ENCODE measurements around the gene ATP13A1. TPM values are rescaled to one million over a fixed set of nuclear protein-coding genes. Genes with fewer than 3 reads are reported as not detected.
"Not testable (repeated sequence)": the region's sequence is repeated elsewhere in the genome, so short reads cannot be mapped to it uniquely, and the experiment has no call there.

ATP13A1 gene
- total and polyA plus RNA-seq, 7 experiments from 2014 or later: 22.2 to 138 (median 97.7) TPM

DNA sequence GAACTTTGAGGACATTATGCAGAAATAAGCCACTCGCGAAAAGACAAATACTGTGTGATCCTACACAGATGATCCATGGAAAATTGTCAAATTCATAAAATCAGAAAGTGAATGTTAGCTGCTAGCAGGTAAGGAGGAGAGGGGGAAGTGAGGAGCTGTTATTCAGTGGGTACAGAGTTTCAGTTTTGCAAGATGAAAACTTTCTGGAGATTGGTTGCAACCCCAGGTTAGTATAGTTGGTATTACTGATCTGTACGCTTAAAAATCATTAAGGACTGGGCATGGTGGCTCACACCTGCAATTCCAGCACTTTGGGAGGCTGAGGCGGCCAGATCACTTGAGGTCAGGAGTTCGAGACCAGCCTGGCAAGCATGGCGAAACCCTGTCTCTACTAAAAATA is 23.1 kb upstream of the ATP13A1 start:
- no peaks in the 10 kb centered on the region for H3K27me3 Mint-ChIP-seq
- Histone ChIP-seq H3K27ac (ENCODE audit: low read depth, low read length) (no peak overlapping the region), H3K36me3 (ENCODE audit: control insufficient read depth in 2 of 3, insufficient read depth in 3 of 3, low read length in 3 of 3) (peaks cover 0 to 8% (median 0%) of the 10 kb centered on the region in 3 experiments), H3K4me1 (ENCODE audit: control insufficient read depth in 2 of 2, insufficient read depth in 2 of 2, low read length in 2 of 2) (no peaks in the 10 kb centered on the region), H3K27me3 (ENCODE audit: control insufficient read depth in 2 of 2, insufficient read depth in 2 of 2, low read length in 2 of 2) (no peaks in the 10 kb centered on the region), H3K4me3 (ENCODE audit: low read length) (no peak overlapping the region), H3K9me3 (ENCODE audit: control insufficient read depth in 2 of 3, low read length in 3 of 3) (peaks cover 0 to 51% (median 12%) of the 10 kb centered on the region in 3 experiments)
- peaks cover 14 to 64% (median 35%) of the 10 kb centered on the region in 5 donors for H3K36me3 Mint-ChIP-seq
- CTCF ChIA-PET: no interaction called here
- peak in 1 of 9 donors; percentile 34 for DNase-seq
- no peak for ATAC-seq
- no peak overlapping the region for H3K4me3 Mint-ChIP-seq
- intact Hi-C loops (cut with micrococcal nuclease): loop anchor here in 1 of 2 donors (2.0 kb wide), 1 partner anchor 18 kb away; the partner anchor contains the start of gene ZNF101
- peaks cover 0 to 65% (median 38%) of the 10 kb centered on the region in 11 donors for H3K9me3 Mint-ChIP-seq
- peaks cover 0 to 4% (median 0%) of the 10 kb centered on the region in 7 donors for H3K4me1 Mint-ChIP-seq
- H3K27ac Mint-ChIP-seq: no peak overlapping the region
- POLR2A ChIA-PET: interaction anchor here (0.6 to 4.8 kb wide), 13 partner anchors 8 to 181 kb away, joined by 3 to 74 read pairs (median 4); partner anchors contain the start of genes ATP13A1, ZNF101 and ZNF14

GRCh38 chr19:19686119-19686518 is 22.6 kb upstream of the ATP13A1 start:
- POLR2A ChIA-PET: interaction anchor here (0.6 to 4.8 kb wide), 10 partner anchors 8 to 182 kb away, joined by 3 to 74 read pairs (median 6); partner anchors contain the start of genes ATP13A1, ZNF101 and ZNF14
- H3K27me3 Mint-ChIP-seq; H3K4me3 Mint-ChIP-seq; H3K4me1 ChIP-seq (ENCODE audit: control insufficient read depth in 2 of 2, insufficient read depth in 2 of 2, low read length in 2 of 2); H3K4me3 ChIP-seq (ENCODE audit: low read length); DNase-seq; CTCF ChIA-PET; H3K27ac Mint-ChIP-seq; ATAC-seq; H3K27ac ChIP-seq (ENCODE audit: low read depth, low read length); H3K4me1 Mint-ChIP-seq; H3K27me3 ChIP-seq (ENCODE audit: control insufficient read depth in 2 of 2, insufficient read depth in 2 of 2, low read length in 2 of 2): not testable (repeated sequence)
- intact Hi-C loops (cut with micrococcal nuclease): loop anchor here in 1 of 2 donors (2.0 kb wide), 1 partner anchor 17 kb away; the partner anchor contains the start of gene ZNF101
- H3K36me3 Mint-ChIP-seq: peaks cover 14 to 68% (median 38%) of the 10 kb centered on the region in 5 donors
- Histone ChIP-seq H3K9me3 (ENCODE audit: control insufficient read depth in 2 of 3, low read length in 3 of 3) (peaks cover 0 to 53% (median 17%) of the 10 kb centered on the region in 3 experiments), H3K36me3 (ENCODE audit: control insufficient read depth in 2 of 3, insufficient read depth in 3 of 3, low read length in 3 of 3) (peaks cover 0 to 12% (median 0%) of the 10 kb centered on the region in 3 experiments)
- peaks cover 0 to 70% (median 43%) of the 10 kb centered on the region in 11 donors for H3K9me3 Mint-ChIP-seq

DNA sequence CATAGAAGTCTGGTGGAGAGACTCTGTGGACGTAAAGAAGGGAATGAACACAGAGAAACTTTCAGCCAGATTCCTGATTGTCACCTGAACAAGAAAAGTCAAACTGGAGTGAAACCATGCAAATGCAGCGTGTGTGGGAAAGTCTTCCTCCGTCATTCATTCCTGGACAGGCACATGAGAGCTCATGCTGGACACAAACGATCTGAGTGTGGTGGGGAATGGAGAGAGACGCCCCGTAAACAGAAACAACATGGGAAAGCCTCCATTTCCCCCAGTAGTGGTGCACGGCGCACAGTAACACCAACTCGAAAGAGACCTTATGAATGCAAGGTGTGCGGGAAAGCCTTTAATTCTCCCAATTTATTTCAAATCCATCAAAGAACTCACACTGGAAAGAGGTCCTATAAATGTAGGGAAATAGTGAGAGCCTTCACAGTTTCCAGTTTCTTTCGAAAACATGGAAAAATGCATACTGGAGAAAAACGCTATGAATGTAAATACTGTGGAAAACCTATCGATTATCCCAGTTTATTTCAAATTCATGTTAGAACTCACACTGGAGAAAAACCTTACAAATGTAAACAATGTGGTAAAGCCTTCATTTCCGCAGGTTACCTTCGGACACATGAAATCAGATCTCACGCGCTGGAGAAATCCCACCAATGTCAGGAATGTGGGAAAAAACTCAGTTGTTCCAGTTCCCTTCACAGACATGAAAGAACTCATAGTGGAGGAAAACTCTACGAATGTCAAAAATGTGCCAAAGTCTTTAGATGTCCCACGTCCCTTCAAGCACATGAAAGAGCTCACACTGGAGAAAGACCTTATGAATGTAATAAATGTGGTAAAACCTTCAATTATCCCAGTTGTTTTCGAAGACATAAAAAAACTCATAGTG is 15.9 kb upstream of the ATP13A1 start:
- intact Hi-C loops (cut with micrococcal nuclease): no loop called here
- Mint-ChIP-seq H3K4me3 (peak overlapping the region in 4 of 10 donors; percentile 7 to 48 (median 30)), H3K36me3 (peaks cover 43 to 95% (median 83%) of the 10 kb centered on the region in 5 donors), H3K27me3 (no peaks in the 10 kb centered on the region), H3K9me3 (peaks cover 8 to 98% (median 76%) of the 10 kb centered on the region in 11 donors), H3K27ac (peak overlapping the region in 6 of 9 donors; percentile 8 to 44 (median 37)), H3K4me1 (peaks cover 0 to 23% (median 11%) of the 10 kb centered on the region in 7 donors)
- DNase-seq: no peak
- peaks cover 48 to 78% (median 50%) of the 10 kb centered on the region in 3 experiments for H3K36me3 ChIP-seq (ENCODE audit: control insufficient read depth in 2 of 3, insufficient read depth in 3 of 3, low read length in 3 of 3)
- peaks cover 12 to 95% (median 64%) of the 10 kb centered on the region in 3 experiments for H3K9me3 ChIP-seq (ENCODE audit: control insufficient read depth in 2 of 3, low read length in 3 of 3)
- H3K27me3 ChIP-seq (ENCODE audit: control insufficient read depth in 2 of 2, insufficient read depth in 2 of 2, low read length in 2 of 2): no peaks in the 10 kb centered on the region
- no peaks in the 10 kb centered on the region for H3K4me1 ChIP-seq (ENCODE audit: control insufficient read depth in 2 of 2, insufficient read depth in 2 of 2, low read length in 2 of 2)
- no peak overlapping the region for H3K27ac ChIP-seq (ENCODE audit: low read depth, low read length)
- CTCF ChIA-PET: no interaction called here
- no peak for ATAC-seq
- POLR2A ChIA-PET: interaction anchor here (0.6 to 5.1 kb wide), 11 partner anchors 7 to 186 kb away, joined by 3 to 48 read pairs (median 4); partner anchors contain the start of genes ZNF101, ZNF14 and ZNF253
- peak overlapping the region; percentile 10 for H3K4me3 ChIP-seq (ENCODE audit: low read length)

DNA sequence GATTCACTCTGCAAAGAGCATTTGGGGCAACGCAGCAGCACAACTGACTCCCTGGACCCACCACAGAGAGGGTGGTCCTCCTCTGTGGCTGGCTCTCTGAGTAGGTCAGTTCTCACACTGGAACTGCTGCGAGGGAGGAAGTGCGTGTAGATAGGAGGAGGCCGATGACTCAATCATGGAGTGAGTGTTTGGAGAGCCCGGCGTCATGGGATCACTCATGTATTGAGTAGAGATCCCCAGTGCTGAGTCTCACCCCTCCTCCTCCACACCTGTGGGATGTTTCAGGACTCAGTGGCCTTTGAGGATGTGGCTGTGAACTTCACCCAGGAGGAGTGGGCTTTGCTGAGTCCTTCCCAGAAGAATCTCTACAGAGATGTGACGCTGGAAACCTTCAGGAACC is 14.1 kb upstream of the ATP13A1 start:
- Mint-ChIP-seq H3K9me3 (peaks cover 4 to 98% (median 70%) of the 10 kb centered on the region in 11 donors), H3K4me3 (peak overlapping the region in 6 of 10 donors; percentile 9 to 71 (median 48)), H3K27ac (peak overlapping the region in 4 of 9 donors; percentile 28 to 58 (median 45)), H3K27me3 (no peaks in the 10 kb centered on the region), H3K36me3 (peaks cover 37 to 95% (median 77%) of the 10 kb centered on the region in 5 donors), H3K4me1 (peaks cover 0 to 26% (median 17%) of the 10 kb centered on the region in 7 donors)
- no peak for DNase-seq
- no peaks in the 10 kb centered on the region for H3K4me1 ChIP-seq (ENCODE audit: control insufficient read depth in 2 of 2, insufficient read depth in 2 of 2, low read length in 2 of 2)
- no peak overlapping the region for H3K27ac ChIP-seq (ENCODE audit: low read depth, low read length)
- H3K9me3 ChIP-seq (ENCODE audit: control insufficient read depth in 2 of 3, low read length in 3 of 3): peaks cover 12 to 92% (median 66%) of the 10 kb centered on the region in 3 experiments
- ChIA-PET POLR2A (interaction anchor here (0.9 to 5.1 kb wide), 4 partner anchors 8 to 144 kb away, joined by 3 to 48 read pairs (median 6); partner anchors contain the start of gene ZNF101), CTCF (no interaction called here)
- no peaks in the 10 kb centered on the region for H3K27me3 ChIP-seq (ENCODE audit: control insufficient read depth in 2 of 2, insufficient read depth in 2 of 2, low read length in 2 of 2)
- H3K4me3 ChIP-seq (ENCODE audit: low read length): peak overlapping the region; percentile 22
- intact Hi-C loops (cut with micrococcal nuclease): no loop called here
- peaks cover 61 to 92% (median 62%) of the 10 kb centered on the region in 3 experiments for H3K36me3 ChIP-seq (ENCODE audit: control insufficient read depth in 2 of 3, insufficient read depth in 3 of 3, low read length in 3 of 3)
- no peak for ATAC-seq

- H3K9me3 Mint-ChIP-seq: peaks cover 4 to 89% (median 69%) of the 10 kb centered on the region in 11 donors
- peaks cover 6 to 73% (median 51%) of the 10 kb centered on the region in 3 experiments for H3K9me3 ChIP-seq (ENCODE audit: control insufficient read depth in 2 of 3, low read length in 3 of 3)
- no peak overlapping the region for H3K27ac ChIP-seq (ENCODE audit: low read depth, low read length)
- H3K27me3 Mint-ChIP-seq: no peaks in the 10 kb centered on the region
- peaks cover 7 to 17% of the 10 kb centered on the region in 2 donors for H3K4me1 ChIP-seq (ENCODE audit: control insufficient read depth in 2 of 2, insufficient read depth in 2 of 2, low read length in 2 of 2)
- CTCF ChIA-PET: no interaction called here
- intact Hi-C loops (cut with micrococcal nuclease): no loop called here
- peak overlapping the region in 9 of 10 donors; percentile 37 to 65 (median 51) for H3K4me3 Mint-ChIP-seq
- peaks cover 5 to 53% (median 26%) of the 10 kb centered on the region in 7 donors for H3K4me1 Mint-ChIP-seq
- POLR2A ChIA-PET: interaction anchor here (1.1 to 5.3 kb wide), 2 partner anchors 10 to 11 kb away, joined by 4 to 33 read pairs; no protein-coding TSS in a partner anchor
- peak overlapping the region in 4 of 9 donors; percentile 14 to 59 (median 39) for H3K27ac Mint-ChIP-seq
- H3K36me3 Mint-ChIP-seq: peaks cover 31 to 95% (median 78%) of the 10 kb centered on the region in 5 donors
- ATAC-seq (no peak), DNase-seq (no peak)
- no peaks in the 10 kb centered on the region for H3K27me3 ChIP-seq (ENCODE audit: control insufficient read depth in 2 of 2, insufficient read depth in 2 of 2, low read length in 2 of 2)
- peaks cover 53 to 92% (median 57%) of the 10 kb centered on the region in 3 experiments for H3K36me3 ChIP-seq (ENCODE audit: control insufficient read depth in 2 of 3, insufficient read depth in 3 of 3, low read length in 3 of 3)
- no peak overlapping the region for H3K4me3 ChIP-seq (ENCODE audit: low read length)
Observed at GRCh38 chr19:19674315-19674714, 10.8 kb upstream of the ATP13A1 start.

- peaks cover 4 to 84% (median 54%) of the 10 kb centered on the region in 11 donors for H3K9me3 Mint-ChIP-seq
- peaks cover 0 to 4% (median 0%) of the 10 kb centered on the region in 5 donors for H3K27me3 Mint-ChIP-seq
- CTCF ChIA-PET: interaction anchor here (0.6 kb wide), 1 partner anchor 298 kb away, joined by 3 read pairs; no protein-coding TSS in a partner anchor
- H3K4me3 ChIP-seq (ENCODE audit: low read length): no peak overlapping the region
- ATAC-seq (no peak), DNase-seq (no peak)
- no peaks in the 10 kb centered on the region for H3K27me3 ChIP-seq (ENCODE audit: control insufficient read depth in 2 of 2, insufficient read depth in 2 of 2, low read length in 2 of 2)
- H3K36me3 ChIP-seq (ENCODE audit: control insufficient read depth in 2 of 3, insufficient read depth in 3 of 3, low read length in 3 of 3): peaks cover 38 to 85% (median 43%) of the 10 kb centered on the region in 3 experiments
- POLR2A ChIA-PET: interaction anchor here (0.6 to 5.3 kb wide), 10 partner anchors 9 to 228 kb away, joined by 3 to 33 read pairs (median 4); partner anchors contain the start of genes ZNF14 and ZNF506
- intact Hi-C loops (cut with micrococcal nuclease): no loop called here
- H3K27ac Mint-ChIP-seq: peak overlapping the region in 1 of 9 donors; percentile 52
- no peak overlapping the region for H3K27ac ChIP-seq (ENCODE audit: low read depth, low read length)
- peaks cover 23 to 91% (median 63%) of the 10 kb centered on the region in 5 donors for H3K36me3 Mint-ChIP-seq
- H3K4me1 ChIP-seq (ENCODE audit: control insufficient read depth in 2 of 2, insufficient read depth in 2 of 2, low read length in 2 of 2): peaks cover 8 to 20% of the 10 kb centered on the region in 2 donors
- peaks cover 0 to 58% (median 36%) of the 10 kb centered on the region in 3 experiments for H3K9me3 ChIP-seq (ENCODE audit: control insufficient read depth in 2 of 3, low read length in 3 of 3)
- H3K4me1 Mint-ChIP-seq: peaks cover 5 to 58% (median 27%) of the 10 kb centered on the region in 7 donors
- H3K4me3 Mint-ChIP-seq: peak overlapping the region in 4 of 10 donors; percentile 15 to 53 (median 20)
Observed at GRCh38 chr19:19672816-19673215, 9.3 kb upstream of the ATP13A1 start.

Data from naive thymus-derived CD4-positive, alpha-beta T cell (primary cell).